K562 (cell line): ENCODE measurements around the gene TESK2. TPM values are rescaled to one million over a fixed set of nuclear protein-coding genes. Genes with fewer than 3 reads are reported as not detected.

Experiments used
- ATAC-seq: fragments of 200-7000 bp; cut with Tn5 transposase; 3 replicates; pipeline ENCODE4 v1.9.1; 2020; ENCODE audit warnings: moderate library complexity
- BruUV-seq: library from RNA; stranded (reverse); fragments of 400-500 nt; replicated peaks from 2 replicates; lab custom pipeline; 2021; lab: Mats Ljungman, UMichigan
- CTCF ChIA-PET: fragments of 300-600 bp; formaldehyde crosslinking; extraction: SDS; loops from one replicate; lab custom pipeline; 2021; ENCODE audit warnings: low intra/inter-chr PET ratio; lab: Yijun Ruan, JAX
- POLR2A ChIA-PET: fragments of 300-600, 350-650 bp; sonication (Branson Sonifier 250); formaldehyde crosslinking; extraction: SDS; loops from one replicate; lab custom pipeline; 2021; ENCODE audit warnings: antibody characterized with exemption, inconsistent platforms; lab: Yijun Ruan, JAX
- DNase-seq, 4 experiments: peaks; one replicate each; pipeline versions ENCODE4 v3.0.0 to v3.0.0-alpha.2; 2011 to 2018; ENCODE audit warnings: low spot score in 3 of 4, mixed read lengths in 3 of 4; ENCODE audit errors: extremely low read depth in 1 of 4
- FAIRE-seq: peaks from 2 replicates; lab custom pipeline; 2011; peaks lifted over from hg19 to GRCh38; lab: Jason Lieb, UNC
- H2AFZ ChIP-seq: 2 replicates; pipeline ENCODE4 v1.6.0; 2011; ENCODE audit warnings: low read depth, low read length, control low read depth, inconsistent platforms
- H3K27ac ChIP-seq: fragments of 200-600 bp; 3 replicates; pipeline ENCODE4 v1.8.0; 2011; ENCODE audit warnings: low read depth, mild to moderate bottlenecking, control low read depth, inconsistent platforms, low read length, moderate library complexity, mixed read lengths; ENCODE audit errors: extremely low read depth
- H3K27me3 ChIP-seq, 2 experiments: fragments of 300-600 bp in 1 of 2; 2 replicates in 1 of 2; 3 replicates in 1 of 2; pipeline versions ENCODE4 v1.6.0 to v1.8.0; 2011; ENCODE audit warnings: inconsistent platforms in 2 of 2, low read length in 2 of 2, mild to moderate bottlenecking in 1 of 2, mixed read lengths in 1 of 2, moderate library complexity in 1 of 2; ENCODE audit not compliant: control insufficient read depth in 2 of 2, insufficient read depth in 2 of 2
- H3K36me3 ChIP-seq: fragments of 300-600 bp; 3 replicates; pipeline ENCODE4 v1.8.0; 2011; ENCODE audit warnings: mild to moderate bottlenecking, low read length, inconsistent platforms; ENCODE audit not compliant: control insufficient read depth, insufficient read depth
- H3K4me1 ChIP-seq, 2 experiments: fragments of 200-600 bp in 1 of 2; replicated peaks in 1 of 2; 2 replicates in 1 of 2; 3 replicates in 1 of 2; pipeline versions ENCODE4 v1.5.1 to v1.8.0; 2011; ENCODE audit warnings: inconsistent platforms in 2 of 2, low read length in 2 of 2, mild to moderate bottlenecking in 1 of 2, mixed read lengths in 1 of 2, moderate library complexity in 1 of 2; ENCODE audit not compliant: control insufficient read depth in 2 of 2, insufficient read depth in 2 of 2
- H3K4me2 ChIP-seq: 2 replicates; pipeline ENCODE4 v1.6.1; 2011; ENCODE audit warnings: low read length, control low read depth, inconsistent platforms, mixed read lengths; ENCODE audit not compliant: insufficient read depth
- H3K4me3 ChIP-seq: fragments of 200-600 bp; sonication (generic), shearing (Covaris generic); 2 replicates; pipeline ENCODE4 v1.5.1; 2016; ENCODE audit warnings: control low read depth, inconsistent platforms
- H3K79me2 ChIP-seq: fragments of 200-600 bp; 3 replicates; pipeline ENCODE4 v1.8.0; 2011; ENCODE audit warnings: low read length, inconsistent platforms; ENCODE audit not compliant: control insufficient read depth, insufficient read depth
- H3K9ac ChIP-seq, 2 experiments: 2 replicates each; pipeline versions ENCODE4 v1.6.0 to v1.6.1; 2011; ENCODE audit warnings: low read depth in 2 of 2, low read length in 2 of 2, control low read depth in 1 of 2, inconsistent platforms in 1 of 2, mild to moderate bottlenecking in 1 of 2, mixed read lengths in 1 of 2; ENCODE audit not compliant: insufficient read depth in 1 of 2
- H3K9me1 ChIP-seq: one replicate; pipeline ENCODE4 v1.6.0; 2011; ENCODE audit warnings: inconsistent platforms, mild to moderate bottlenecking, low read length, moderate library complexity; ENCODE audit not compliant: control insufficient read depth, insufficient read depth
- H3K9me3 ChIP-seq: replicated peaks from 2 replicates; pipeline ENCODE4 v1.5.1; 2011; ENCODE audit warnings: low read depth, low read length, inconsistent platforms; ENCODE audit not compliant: control insufficient read depth, insufficient read depth
- H4K20me1 ChIP-seq: replicated peaks from 2 replicates; pipeline ENCODE4 v1.6.1; 2011; ENCODE audit warnings: low read length, inconsistent platforms, mixed read lengths; ENCODE audit not compliant: control insufficient read depth, insufficient read depth
- CEBPB ChIP-seq: fragments of 450-650 bp; IDR thresholded peaks from 2 replicates; pipeline ENCODE4 v1.6.1; 2016; ENCODE audit warnings: missing genetic modification characterization, missing compliant biosample characterization
- DACH1 ChIP-seq: fragments of 450-650 bp; IDR thresholded peaks from 2 replicates; pipeline ENCODE4 v1.6.1; 2018; ENCODE audit not compliant: partially characterized antibody
- E2F3 ChIP-seq: fragments of 250-450 bp; sonication (Bioruptor Pico); IDR thresholded peaks from 2 replicates; pipeline ENCODE4 v1.4.0; 2020; ENCODE audit warnings: mild to moderate bottlenecking
- KDM2B ChIP-seq: fragments of 250-450 bp; sonication (Bioruptor Pico); IDR thresholded peaks from 2 replicates; pipeline ENCODE4 v1.8.0; 2021; ENCODE audit warnings: mild to moderate bottlenecking, moderate library complexity
- MIER1 ChIP-seq: fragments of 450-650 bp; IDR thresholded peaks from 2 replicates; pipeline ENCODE4 v1.6.1; 2016; ENCODE audit warnings: antibody characterized with exemption, mild to moderate bottlenecking, low read depth
- PRDM10 ChIP-seq: fragments of 450-650 bp; IDR thresholded peaks from 2 replicates; pipeline ENCODE4 v1.6.1; 2018; ENCODE audit not compliant: partially characterized antibody
- PTRF ChIP-seq: fragments of 450-650 bp; IDR thresholded peaks from 2 replicates; pipeline ENCODE4 v1.6.1; 2016; ENCODE audit warnings: mild to moderate bottlenecking, missing genetic modification characterization, missing compliant biosample characterization
- SMARCA5 ChIP-seq: fragments of 450-650 bp; IDR thresholded peaks from 2 replicates; pipeline ENCODE4 v1.6.1; 2016
- STAT6 ChIP-seq: sonication (generic); formaldehyde crosslinking; IDR thresholded peaks from 2 replicates; pipeline ENCODE4 v1.8.1; 2023; ENCODE audit warnings: mild to moderate bottlenecking, missing genetic modification reagents
- TAF7 ChIP-seq: fragments of 450-650 bp; IDR thresholded peaks from 2 replicates; pipeline ENCODE4 v1.6.1; 2016; ENCODE audit warnings: missing genetic modification characterization, missing compliant biosample characterization
- ZNF232 ChIP-seq: sonication (generic); formaldehyde crosslinking; IDR thresholded peaks from 2 replicates; pipeline ENCODE4 v1.8.0; 2022; ENCODE audit warnings: mild to moderate bottlenecking, missing genetic modification reagents
- ZNF696 ChIP-seq: fragments of 250-450 bp; sonication (Bioruptor Pico); conservative IDR thresholded peaks from 2 replicates; pipeline ENCODE4 v1.4.0; 2020; ENCODE audit warnings: mild to moderate bottlenecking, moderate library complexity
- ZNF77 ChIP-seq: fragments of 250-450 bp; sonication (Bioruptor Pico); IDR thresholded peaks from 2 replicates; pipeline ENCODE4 v1.5.0; 2020
- WGBS: fragments of 100-300 bp; shearing (Covaris generic); methylation state at CpG from one replicate; pipeline ENCODE4 v1.1.6; 2016; ENCODE audit warnings: low coverage, mixed read lengths; ENCODE audit not compliant: insufficient coverage; ENCODE audit errors: missing lambda C conversion rate; 5-methylcytosine and 5-hydroxymethylcytosine counted together
- in situ Hi-C: fragments of 300-500 bp; cut with MboI; formaldehyde crosslinking; loops from 4 replicates; pipeline ENCODE4 v1.15.0; 2018; ENCODE audit warnings: inconsistent platforms, mixed read lengths
- intact Hi-C: fragments of 100-400 bp; cut with micrococcal nuclease; formaldehyde crosslinking; loops from 2 replicates; pipeline ENCODE4 v1.14.2; 2022
- polyA plus RNA-seq, 8 experiments: library from polyadenylated mRNA; depleted of rRNA in 4 of 8; stranded (reverse) in 5 of 8; unstranded in 3 of 8; fragments of >200 nt; fragmentation: Nextera tagmentation in 2 of 8; fragmentation: Illumina TruSeq in 1 of 8; extraction: Ambion mirVana in 2 of 8; extraction: Trizol in 1 of 8; gene quantifications; 2 replicates each; pipeline versions ENCODE4 v1.2.1 to v1.2.3, GENCODE V29; 2011 to 2014; ENCODE audit warnings: inconsistent platforms in 1 of 8, missing spikeins in 1 of 8
- total RNA-seq, 7 experiments: library from RNA; depleted of rRNA in 6 of 7; stranded (reverse); fragments of >200 nt in 6 of 7; fragmentation: Illumina TruSeq in 2 of 7; extraction: Trizol in 2 of 7; gene quantifications; 2 replicates each; pipeline versions ENCODE4 v1.2.1 to v1.2.3, GENCODE V29; 2011 to 2021; ENCODE audit warnings: low replicate concordance in 1 of 7
- TF ChIP-seq, protein P1 (sequence below): fragments of 250-450 bp; sonication (Bioruptor Pico); IDR thresholded peaks from 2 replicates; pipeline ENCODE4 v1.5.0; 2020; ENCODE audit warnings: mild to moderate bottlenecking, borderline replicate concordance

TESK2 gene
- total and polyA plus RNA-seq, 9 of the 15 experiments (the other 6 are each of a cell fraction or from before 2014, with no cell fraction given): 1.6 to 5.3 (median 3.7) TPM

DNA sequence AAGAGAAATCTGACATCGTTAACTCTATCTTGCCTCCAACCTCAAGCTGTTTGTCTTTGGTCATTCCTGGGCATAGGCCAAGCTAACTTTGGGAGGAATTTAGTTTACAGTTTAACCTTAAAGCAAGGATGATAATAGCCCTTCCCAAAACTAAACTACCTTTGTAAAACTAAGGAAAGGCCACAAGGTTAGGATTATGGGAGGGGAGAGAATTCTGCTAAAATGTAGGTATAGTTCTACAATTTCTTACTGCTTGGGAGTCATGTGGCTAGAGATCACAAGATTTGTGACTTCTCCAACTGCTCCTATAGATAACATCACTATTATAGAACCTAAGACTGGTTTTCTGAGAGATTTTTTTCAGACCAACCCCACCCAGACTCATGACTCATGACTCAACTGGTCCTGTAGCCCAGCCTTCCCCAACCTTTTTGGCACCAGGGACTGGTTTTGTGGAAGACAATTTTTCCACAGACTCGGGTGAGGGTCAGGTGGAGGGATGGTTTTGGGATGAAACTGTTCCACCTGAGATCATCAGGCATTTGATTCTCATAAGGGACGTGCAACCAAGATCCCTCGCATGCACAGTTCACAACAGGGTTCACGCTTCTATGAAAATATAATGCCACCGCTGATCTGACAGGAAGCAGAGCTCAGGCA, 80.0 kb downstream of the TESK2 start:
- Histone ChIP-seq H3K27me3 (no peaks in the 10 kb centered on the region), H4K20me1 (no peaks in the 10 kb centered on the region), H3K9ac (peak overlapping the region in 1 of 2 experiments; percentile 66; a peak in 1 of 4 replicates), H3K9me1 (no peaks in the 10 kb centered on the region), H3K36me3 (no peaks in the 10 kb centered on the region), H3K9me3 (no peaks in the 10 kb centered on the region), H2AFZ (peak overlapping the region; percentile 5; the same call in 1 of the 2 replicates), H3K4me3 (no peak overlapping the region), H3K79me2 (no peaks in the 10 kb centered on the region), H3K4me1 (peaks cover 4 to 19% of the 10 kb centered on the region in 2 experiments; a peak in 4 of 5 replicates), H3K4me2 (peak overlapping the region; percentile 20; the same call in 1 of the 2 replicates), H3K27ac (peak overlapping the region; percentile 20; the same call in 1 of the 3 replicates)
- ChIA-PET CTCF (no interaction called here), POLR2A (interaction anchor here (0.6 to 1.2 kb wide), 5 partner anchors 13 to 156 kb away, joined by 3 read pairs; no protein-coding TSS in a partner anchor)
- in situ Hi-C loops: no loop called here
- no TSS peak for BruUV-seq
- ATAC-seq (peak; percentile 53), FAIRE-seq (peak; percentile 6), DNase-seq (peak in 1 of 4 experiments; percentile 66)
- whole genome bisulfite sequencing: 18% methylated on average over 6 of the region's 6 CpGs
- intact Hi-C loops: no loop called here
- TF ChIP-seq TAF7 (tag): no peak
- TF ChIP-seq E2F3: no peak
- TF ChIP-seq DACH1: no peak
- TF ChIP-seq CEBPB (tag): no peak
- TF ChIP-seq MIER1: no peak
- TF ChIP-seq ZNF77: no peak
- no peak for TF ChIP-seq PTRF (tag)
- TF ChIP-seq STAT6 (CRISPR knock-in tag): no peak
- no peak for TF ChIP-seq ZNF232 (CRISPR knock-in tag)
- no peak for TF ChIP-seq ZNF696 (CRISPR knock-in tag)
- no peak for TF ChIP-seq PRDM10
- no peak for TF ChIP-seq SMARCA5
- TF ChIP-seq KDM2B: no peak
- TF ChIP-seq, protein P1, sequence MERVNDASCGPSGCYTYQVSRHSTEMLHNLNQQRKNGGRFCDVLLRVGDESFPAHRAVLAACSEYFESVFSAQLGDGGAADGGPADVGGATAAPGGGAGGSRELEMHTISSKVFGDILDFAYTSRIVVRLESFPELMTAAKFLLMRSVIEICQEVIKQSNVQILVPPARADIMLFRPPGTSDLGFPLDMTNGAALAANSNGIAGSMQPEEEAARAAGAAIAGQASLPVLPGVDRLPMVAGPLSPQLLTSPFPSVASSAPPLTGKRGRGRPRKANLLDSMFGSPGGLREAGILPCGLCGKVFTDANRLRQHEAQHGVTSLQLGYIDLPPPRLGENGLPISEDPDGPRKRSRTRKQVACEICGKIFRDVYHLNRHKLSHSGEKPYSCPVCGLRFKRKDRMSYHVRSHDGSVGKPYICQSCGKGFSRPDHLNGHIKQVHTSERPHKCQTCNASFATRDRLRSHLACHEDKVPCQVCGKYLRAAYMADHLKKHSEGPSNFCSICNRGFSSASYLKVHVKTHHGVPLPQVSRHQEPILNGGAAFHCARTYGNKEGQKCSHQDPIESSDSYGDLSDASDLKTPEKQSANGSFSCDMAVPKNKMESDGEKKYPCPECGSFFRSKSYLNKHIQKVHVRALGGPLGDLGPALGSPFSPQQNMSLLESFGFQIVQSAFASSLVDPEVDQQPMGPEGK (CRISPR knock-in tag): peak; percentile 48; the same call in 1 of the 2 replicates
